Lower leg skin (tissue), 4 donors: Measurements from ENCODE around the gene VDR. TPM values are rescaled to one million over a fixed set of nuclear protein-coding genes. Genes with fewer than 3 reads are reported as not detected.

Experiments used
- DNase-seq, 2 donors: peaks; one replicate each; pipeline ENCODE4 v3.0.0-alpha.2; 2019; ENCODE audit warnings: low spot score in 2 of 2
- H3K4me3 ChIP-seq: fragments of 200-600 bp; sonication (generic); 2 replicates; pipeline ENCODE4 v1.5.1; 2017; ENCODE audit warnings: mild to moderate bottlenecking, low read depth; ENCODE audit not compliant: poor library complexity, severe bottlenecking
- CTCF ChIP-seq, 3 donors: fragments of 450-650 bp; IDR thresholded peaks; one replicate each; pipeline ENCODE4 v1.5.1; 2016; ENCODE audit warnings: antibody characterized with exemption in 3 of 3, mild to moderate bottlenecking in 3 of 3, moderate library complexity in 2 of 3
- POLR2A ChIP-seq, 2 donors: fragments of 450-650 bp; IDR thresholded peaks; one replicate each; pipeline ENCODE4 v1.6.1; 2016 to 2017; ENCODE audit warnings: antibody characterized with exemption in 2 of 2, mild to moderate bottlenecking in 1 of 2, moderate library complexity in 1 of 2
- WGBS, 2 donors: methylation state at CpG; one replicate each; pipeline ENCODE4 v1.1.5; 2018; 5-methylcytosine and 5-hydroxymethylcytosine counted together
- intact Hi-C: fragments of 100-400 bp; cut with DNase I; formaldehyde crosslinking; loops from one replicate; pipeline ENCODE4 v1.15.0; 2023; ENCODE audit warnings: low total_unique reads
- total RNA-seq, 4 donors: library from RNA; depleted of rRNA; stranded (reverse); fragments of >200 nt; gene quantifications; one replicate each; pipeline ENCODE4 v1.1.0, GENCODE V29; 2016

Gene VDR
- total RNA-seq, 4 donors from 2014 or later, result 35.9 to 58.1 (median 39.4) TPM

- TF ChIP-seq POLR2A (IDR thresholded peaks at IDR 0.05) (no peak), CTCF (IDR thresholded peaks at IDR 0.05) (no peak)
- intact Hi-C loops, result no loop called here
Observed at GRCh38 chr12:47913081-47913480, 8.3 kb upstream of the VDR start.

GRCh38 chr12:47912556-47912955 is 7.8 kb upstream of the VDR start:
- WGBS, 2 donors, result 78 to 80% methylated on average over 4 of the region's 4 CpGs
- no peak for DNase-seq
- no peak for TF ChIP-seq POLR2A (IDR thresholded peaks at IDR 0.05)
- no peak for TF ChIP-seq CTCF (IDR thresholded peaks at IDR 0.05)
- intact Hi-C loops, result no loop called here
- no peak overlapping the region for H3K4me3 ChIP-seq

More at GRCh38 chr12:47913081-47913480, 8.3 kb upstream of the VDR start:
- no peak for DNase-seq
- 72 to 80% methylated on average over 3 of the region's 3 CpGs for WGBS, 2 donors
- no peak overlapping the region for H3K4me3 ChIP-seq

- intact Hi-C loops, result no loop called here
- TF ChIP-seq POLR2A (IDR thresholded peaks at IDR 0.05), result no peak
- no peak for TF ChIP-seq CTCF (IDR thresholded peaks at IDR 0.05)
- DNase-seq, result no peak
- no peak overlapping the region for H3K4me3 ChIP-seq
Observed at GRCh38 chr12:47910981-47911380, 6.2 kb upstream of the VDR start.

- DNase-seq, result no peak
- intact Hi-C loops, result no loop called here
- TF ChIP-seq CTCF (IDR thresholded peaks at IDR 0.05) (no peak), POLR2A (IDR thresholded peaks at IDR 0.05) (no peak)
- WGBS, 2 donors, result 63 to 89% methylated on average over 3 of the region's 3 CpGs
- H3K4me3 ChIP-seq, result no peak overlapping the region
Observed at GRCh38 chr12:47910486-47910885, 5.7 kb upstream of the VDR start.

- TF ChIP-seq CTCF (IDR thresholded peaks at IDR 0.05) (no peak), POLR2A (IDR thresholded peaks at IDR 0.05) (no peak)
- H3K4me3 ChIP-seq, result no peak overlapping the region
- intact Hi-C loops, result no loop called here
- DNase-seq, result no peak
- 77 to 79% methylated on average over 4 of the region's 4 CpGs for WGBS, 2 donors
Observed at GRCh38 chr12:47909839-47910465, 5.2 kb upstream of the VDR start.

GRCh38 chr12:47908738-47909137 is 3.9 kb upstream of the VDR start:
- intact Hi-C loops, result no loop called here
- no peak for TF ChIP-seq POLR2A (IDR thresholded peaks at IDR 0.05)
- no peak overlapping the region for H3K4me3 ChIP-seq
- no peak for DNase-seq
